K562 (cell line): Measurements from ENCODE around the gene DPP3. TPM values are rescaled to one million over a fixed set of nuclear protein-coding genes. Genes with fewer than 3 reads are reported as not detected.

ENCODE experiments used
- CHD4 ChIP-seq: fragments of 200-600 bp; sonication (generic); IDR thresholded peaks from 3 replicates; pipeline ENCODE4 v1.6.1; 2012; ENCODE audit warnings: low read depth, mild to moderate bottlenecking, mixed read lengths, low read length, inconsistent platforms; ENCODE audit not compliant: insufficient read depth, insufficient replicate concordance, poor library complexity, severe bottlenecking
- GABPB1 ChIP-seq: sonication (generic); formaldehyde crosslinking; IDR thresholded peaks from 2 replicates; pipeline ENCODE4 v1.8.0; 2022; ENCODE audit warnings: mild to moderate bottlenecking, missing genetic modification reagents
- KDM1A ChIP-seq, 2 experiments: fragments of 450-650 bp; IDR thresholded peaks; 2 replicates each; pipeline ENCODE4 v1.6.1; 2016; ENCODE audit warnings: mild to moderate bottlenecking in 2 of 2
- MAZ ChIP-seq, 2 experiments: fragments of 450-650 bp in 1 of 2; sonication (generic) in 1 of 2; formaldehyde crosslinking; IDR thresholded peaks in 1 of 2; conservative IDR thresholded peaks in 1 of 2; 2 replicates each; pipeline versions ENCODE4 v1.4.0 to v1.5.0; 2020; ENCODE audit warnings: mild to moderate bottlenecking in 1 of 2, missing genetic modification reagents in 1 of 2
- MGA ChIP-seq: fragments of 450-650 bp; IDR thresholded peaks from 2 replicates; pipeline ENCODE4 v1.6.1; 2016; ENCODE audit warnings: mild to moderate bottlenecking, moderate library complexity
- PRDM10 ChIP-seq: fragments of 450-650 bp; IDR thresholded peaks from 2 replicates; pipeline ENCODE4 v1.6.1; 2018; ENCODE audit not compliant: partially characterized antibody
- RAD21 ChIP-seq, 2 experiments: fragments of 250-450 bp in 1 of 2; fragments of 450-650 bp in 1 of 2; sonication (Bioruptor Pico) in 1 of 2; formaldehyde crosslinking in 1 of 2; IDR thresholded peaks in 1 of 2; conservative IDR thresholded peaks in 1 of 2; 2 replicates each; pipeline versions ENCODE4 v1.4.0 to v1.8.0; 2020 to 2022; ENCODE audit warnings: mild to moderate bottlenecking in 2 of 2, moderate library complexity in 1 of 2
- ZBTB26 ChIP-seq: fragments of 450-650 bp; formaldehyde crosslinking; IDR thresholded peaks from 2 replicates; pipeline ENCODE4 v1.4.0; 2022; ENCODE audit warnings: missing genetic modification characterization
- ZNF24 ChIP-seq: fragments of 450-650 bp; IDR thresholded peaks from 2 replicates; pipeline ENCODE4 v1.6.1; 2016
- polyA plus RNA-seq, 8 experiments: library from polyadenylated mRNA; depleted of rRNA in 4 of 8; stranded (reverse) in 5 of 8; unstranded in 3 of 8; fragments of >200 nt; fragmentation: Nextera tagmentation in 2 of 8; fragmentation: Illumina TruSeq in 1 of 8; extraction: Ambion mirVana in 2 of 8; extraction: Trizol in 1 of 8; gene quantifications; 2 replicates each; pipeline versions ENCODE4 v1.2.1 to v1.2.3, GENCODE V29; 2011 to 2014; ENCODE audit warnings: inconsistent platforms in 1 of 8, missing spikeins in 1 of 8
- total RNA-seq, 7 experiments: library from RNA; depleted of rRNA in 6 of 7; stranded (reverse); fragments of >200 nt in 6 of 7; fragmentation: Illumina TruSeq in 2 of 7; extraction: Trizol in 2 of 7; gene quantifications; 2 replicates each; pipeline versions ENCODE4 v1.2.1 to v1.2.3, GENCODE V29; 2011 to 2021; ENCODE audit warnings: low replicate concordance in 1 of 7

Gene DPP3
- total and polyA plus RNA-seq, 9 of the 15 experiments (the other 6 are each of a cell fraction or from before 2014, with no cell fraction given), result 3.7 to 69.2 (median 43.3) TPM

- TF ChIP-seq PRDM10 (peak; percentile 59), CHD4 (peak; percentile 87), GABPB1 (CRISPR knock-in tag) (peak; percentile 92), MAZ (CRISPR knock-in tag; conservative IDR thresholded peaks at IDR 0.05 in 1 of 2, IDR thresholded peaks at IDR 0.05 in 1 of 2) (peak; percentile 67 to 89; a peak in 3 of 4 replicates), KDM1A (IDR thresholded peaks at IDR 0.05) (peak; percentile 77 to 92), ZBTB26 (CRISPR knock-in tag) (0 out of 2 replicates have a peak, but pooled peaks have one; percentile 34), MGA (peak; percentile 52; the same call in 1 of the 2 replicates), ZNF24 (peak; percentile 80), RAD21 (CRISPR knock-in tag; conservative IDR thresholded peaks at IDR 0.05 in 1 of 2, IDR thresholded peaks at IDR 0.05 in 1 of 2) (0 out of 4 replicates have a peak, but pooled peaks of 1 of the 2 experiments have one; percentile 6)
Measured at GRCh38 chr11:66480117-66480938, at the start of gene DPP3 (continued).
